WI38 (cell line): ENCODE data around the gene GPC1.

Experiments
- H3K4me3 ChIP-seq: 2 replicates; pipeline ENCODE4 v1.5.1; 2011; ENCODE audit warnings: low read depth, mild to moderate bottlenecking, control low read depth, low read length
- TF ChIP-seq, protein P1 (sequence below): IDR thresholded peaks from 2 replicates; pipeline ENCODE4 v1.5.1; 2012; ENCODE audit warnings: low read depth, mild to moderate bottlenecking, control low read depth, low read length

Gene GPC1

DNA sequence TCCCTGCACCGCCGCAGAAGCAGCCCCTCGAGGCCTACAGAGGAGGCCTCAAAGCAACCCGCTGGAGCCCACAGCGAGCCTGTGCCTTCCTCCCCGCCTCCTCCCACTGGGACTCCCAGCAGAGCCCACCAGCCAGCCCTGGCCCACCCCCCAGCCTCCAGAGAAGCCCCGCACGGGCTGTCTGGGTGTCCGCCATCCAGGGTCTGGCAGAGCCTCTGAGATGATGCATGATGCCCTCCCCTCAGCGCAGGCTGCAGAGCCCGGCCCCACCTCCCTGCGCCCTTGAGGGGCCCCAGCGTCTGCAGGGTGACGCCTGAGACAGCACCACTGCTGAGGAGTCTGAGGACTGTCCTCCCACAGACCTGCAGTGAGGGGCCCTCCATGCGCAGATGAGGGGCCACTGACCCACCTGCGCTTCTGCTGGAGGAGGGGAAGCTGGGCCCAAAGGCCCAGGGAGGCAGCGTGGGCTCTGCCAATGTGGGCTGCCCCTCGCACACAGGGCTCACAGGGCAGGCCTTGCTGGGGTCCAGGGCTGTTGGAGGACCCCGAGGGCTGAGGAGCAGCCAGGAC, 31.2 kb downstream of the GPC1 start:
- H3K4me3 ChIP-seq = no peak overlapping the region
- TF ChIP-seq, protein P1, sequence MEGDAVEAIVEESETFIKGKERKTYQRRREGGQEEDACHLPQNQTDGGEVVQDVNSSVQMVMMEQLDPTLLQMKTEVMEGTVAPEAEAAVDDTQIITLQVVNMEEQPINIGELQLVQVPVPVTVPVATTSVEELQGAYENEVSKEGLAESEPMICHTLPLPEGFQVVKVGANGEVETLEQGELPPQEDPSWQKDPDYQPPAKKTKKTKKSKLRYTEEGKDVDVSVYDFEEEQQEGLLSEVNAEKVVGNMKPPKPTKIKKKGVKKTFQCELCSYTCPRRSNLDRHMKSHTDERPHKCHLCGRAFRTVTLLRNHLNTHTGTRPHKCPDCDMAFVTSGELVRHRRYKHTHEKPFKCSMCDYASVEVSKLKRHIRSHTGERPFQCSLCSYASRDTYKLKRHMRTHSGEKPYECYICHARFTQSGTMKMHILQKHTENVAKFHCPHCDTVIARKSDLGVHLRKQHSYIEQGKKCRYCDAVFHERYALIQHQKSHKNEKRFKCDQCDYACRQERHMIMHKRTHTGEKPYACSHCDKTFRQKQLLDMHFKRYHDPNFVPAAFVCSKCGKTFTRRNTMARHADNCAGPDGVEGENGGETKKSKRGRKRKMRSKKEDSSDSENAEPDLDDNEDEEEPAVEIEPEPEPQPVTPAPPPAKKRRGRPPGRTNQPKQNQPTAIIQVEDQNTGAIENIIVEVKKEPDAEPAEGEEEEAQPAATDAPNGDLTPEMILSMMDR = no peak

DNA sequence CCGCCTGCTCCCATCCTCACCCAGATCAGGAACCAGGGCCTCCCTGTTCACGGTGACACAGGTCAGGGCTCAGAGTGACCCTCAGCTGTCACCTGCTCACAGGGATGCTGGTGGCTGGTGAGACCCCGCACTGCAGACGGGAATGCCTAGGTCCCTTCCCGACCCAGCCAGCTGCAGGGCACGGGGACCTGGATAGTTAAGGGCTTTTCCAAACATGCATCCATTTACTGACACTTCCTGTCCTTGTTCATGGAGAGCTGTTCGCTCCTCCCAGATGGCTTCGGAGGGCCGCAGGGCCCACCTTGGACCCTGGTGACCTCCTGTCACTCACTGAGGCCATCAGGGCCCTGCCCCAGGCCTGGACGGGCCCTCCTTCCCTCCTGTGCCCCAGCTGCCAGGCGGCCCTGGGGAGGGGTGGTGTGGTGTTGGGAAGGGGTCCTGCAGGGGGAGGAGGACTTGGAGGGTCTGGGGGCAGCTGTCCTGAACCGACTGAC, 31.7 kb downstream of the GPC1 start:
- H3K4me3 ChIP-seq = no peak overlapping the region
- TF ChIP-seq, protein P1 = no peak

DNA sequence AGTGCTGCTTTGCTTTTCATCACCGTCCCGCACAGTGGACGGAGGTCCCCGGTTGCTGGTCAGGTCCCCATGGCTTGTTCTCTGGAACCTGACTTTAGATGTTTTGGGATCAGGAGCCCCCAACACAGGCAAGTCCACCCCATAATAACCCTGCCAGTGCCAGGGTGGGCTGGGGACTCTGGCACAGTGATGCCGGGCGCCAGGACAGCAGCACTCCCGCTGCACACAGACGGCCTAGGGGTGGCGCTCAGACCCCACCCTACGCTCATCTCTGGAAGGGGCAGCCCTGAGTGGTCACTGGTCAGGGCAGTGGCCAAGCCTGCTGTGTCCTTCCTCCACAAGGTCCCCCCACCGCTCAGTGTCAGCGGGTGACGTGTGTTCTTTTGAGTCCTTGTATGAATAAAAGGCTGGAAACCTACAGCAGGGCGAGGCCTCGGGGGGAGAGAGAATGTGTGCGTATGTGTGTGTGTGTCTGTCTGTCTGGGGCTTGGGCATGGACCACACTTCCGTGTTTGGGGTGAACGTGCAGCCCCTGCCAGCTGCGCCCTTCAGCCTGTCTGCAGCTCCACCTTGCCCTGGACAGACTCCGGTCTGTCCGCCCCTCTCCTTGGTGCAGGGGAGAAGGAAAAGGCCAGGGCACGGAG, 32.3 kb downstream of the GPC1 start:
- TF ChIP-seq, protein P1 = no peak
- H3K4me3 ChIP-seq = no peak overlapping the region

DNA sequence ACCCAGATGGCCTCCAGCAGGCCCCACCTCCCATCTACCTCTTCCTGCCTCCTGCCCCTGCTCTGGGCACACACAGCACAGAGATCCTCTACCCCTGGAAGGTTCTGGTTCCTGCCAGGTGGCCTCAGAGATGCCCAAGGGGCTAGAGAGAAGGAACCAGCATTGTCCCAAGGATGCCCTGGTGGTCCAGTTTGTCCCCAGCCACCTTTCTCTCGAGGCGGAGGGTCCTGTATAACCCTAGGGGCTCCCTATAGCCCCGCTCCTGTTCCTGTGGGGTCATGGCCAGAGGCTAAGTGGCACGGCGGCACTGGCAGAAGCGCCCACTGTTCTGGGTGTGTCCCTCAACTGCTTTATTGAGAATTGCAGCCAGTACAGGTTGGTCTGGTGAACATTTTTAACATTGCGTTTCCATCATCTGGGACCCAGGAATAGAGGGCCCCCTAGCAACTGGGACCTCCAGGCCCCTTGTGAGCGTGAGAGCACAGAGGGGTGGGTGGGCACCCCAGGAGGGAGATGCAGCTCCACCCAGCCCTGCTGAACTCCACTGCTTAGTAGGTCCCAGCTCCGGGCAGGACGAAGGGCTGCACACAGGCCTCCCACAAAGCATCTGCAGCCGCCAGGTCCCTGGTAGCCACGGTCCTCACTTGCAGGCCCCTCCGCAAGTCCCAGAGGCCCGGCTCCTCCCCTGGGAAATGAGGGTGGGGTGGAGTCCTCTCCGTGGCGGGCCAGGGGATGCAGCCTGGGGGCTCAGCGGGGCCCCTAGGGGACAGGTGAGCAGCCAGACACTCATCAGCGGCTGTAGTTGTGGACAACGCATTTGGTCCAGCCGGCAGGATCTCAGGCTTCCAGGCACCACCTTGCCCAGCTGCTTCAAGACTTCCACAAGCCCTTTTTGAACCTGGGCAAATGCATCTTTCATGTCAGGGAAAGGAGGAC, 33.1 kb downstream of the GPC1 start:
- TF ChIP-seq, protein P1 = no peak
- H3K4me3 ChIP-seq = no peak overlapping the region

DNA sequence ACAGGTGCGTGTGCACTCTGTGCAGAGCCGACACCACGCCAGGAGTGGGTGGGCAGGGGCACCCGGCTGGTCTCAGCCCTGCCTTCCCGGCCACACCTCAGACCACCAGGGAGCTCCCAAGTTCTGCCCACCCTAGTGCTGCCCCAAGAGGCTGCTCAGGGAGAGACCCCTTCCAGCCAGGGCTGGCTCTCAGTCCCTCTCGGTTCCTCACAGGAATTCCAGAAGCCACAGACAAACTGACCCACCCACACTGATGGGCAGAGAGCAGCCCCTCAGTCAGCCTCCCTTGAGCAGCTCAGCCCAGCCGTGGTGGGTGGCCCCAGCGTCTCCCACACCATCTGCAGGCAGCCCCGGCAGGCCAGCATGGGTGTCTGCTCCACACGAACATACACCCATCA, 33.8 kb downstream of the GPC1 start:
- TF ChIP-seq, protein P1 = no peak
- H3K4me3 ChIP-seq = no peak overlapping the region

DNA sequence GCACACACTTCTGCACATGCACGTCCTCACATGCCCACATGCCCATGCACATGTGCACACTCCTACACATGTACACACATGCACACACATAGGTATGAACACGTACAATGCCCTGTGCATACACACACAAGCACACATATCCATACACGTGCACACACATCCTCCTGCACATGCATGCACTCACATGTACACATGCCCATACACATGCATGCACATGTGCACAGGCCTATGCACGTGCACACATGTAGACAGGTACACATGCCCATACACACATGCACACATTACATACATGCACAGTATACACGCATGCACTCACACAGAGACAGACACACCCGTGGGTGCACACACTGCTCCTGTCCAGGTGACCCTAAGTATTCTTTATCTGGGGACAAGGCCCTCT, 34.3 kb downstream of the GPC1 start:
- TF ChIP-seq, protein P1 = no peak
- H3K4me3 ChIP-seq = no peak overlapping the region
